ENCODE data around the gene HOXB7. TPM values are rescaled to one million over a fixed set of nuclear protein-coding genes. Genes with fewer than 3 reads are reported as not detected.

HOXB7 gene
- total and polyA plus RNA-seq, 10 of the 15 experiments (the other 5 are each of a cell fraction or from before 2014, with no cell fraction given): 2.8 to 7.4 (median 4.2) TPM

DNA sequence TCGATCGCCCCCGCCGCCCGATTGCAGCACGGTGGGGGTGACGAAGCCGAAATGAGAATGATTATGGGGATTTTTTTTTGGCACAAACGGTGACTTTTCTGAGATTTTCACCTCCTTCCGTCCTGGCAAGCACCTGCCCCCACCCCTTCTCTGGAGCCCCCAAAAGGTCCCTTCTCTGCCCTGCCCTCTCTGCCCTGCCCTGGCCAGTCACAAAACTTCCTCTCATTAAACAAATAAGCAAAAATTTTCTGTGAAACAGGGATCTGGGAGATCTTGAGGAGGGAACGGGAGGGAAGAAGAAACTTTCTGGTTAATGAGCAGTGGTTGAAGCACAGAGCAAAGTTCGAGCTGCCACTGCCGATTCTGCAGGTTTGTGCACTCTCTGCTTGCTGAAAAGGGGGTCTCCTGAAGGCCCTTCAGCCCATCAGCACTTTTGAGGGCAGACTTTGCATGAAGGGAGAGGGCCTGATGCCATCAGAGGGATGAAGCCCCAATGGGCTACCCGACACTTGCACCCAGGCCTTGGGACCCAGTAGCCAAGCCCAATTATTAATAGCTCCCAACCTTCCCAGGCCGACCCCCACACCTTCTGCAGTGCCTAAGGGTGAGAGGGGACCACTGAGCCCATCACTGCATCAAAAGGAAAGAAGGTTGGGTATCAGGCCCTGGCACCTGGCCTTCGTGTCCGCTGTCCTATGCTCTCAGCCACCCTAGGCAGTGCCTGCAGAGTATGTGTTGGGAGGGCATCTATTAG, 5.3 kb upstream of the HOXB7 start (continued):
- TF ChIP-seq BRCA1 (IDR thresholded peaks at IDR 0.05; ENCODE audit: low read depth, low read length) (no peak), RB1 (IDR thresholded peaks at IDR 0.05; ENCODE audit: borderline replicate concordance) (no peak), CEBPB (IDR thresholded peaks at IDR 0.05; ENCODE audit: borderline replicate concordance in 1 of 2, low read depth in 2 of 2, low read length in 2 of 2) (no peak), TARDBP (IDR thresholded peaks at IDR 0.05; ENCODE audit: borderline replicate concordance) (no peak)
- TF ChIP-seq, protein P1, sequence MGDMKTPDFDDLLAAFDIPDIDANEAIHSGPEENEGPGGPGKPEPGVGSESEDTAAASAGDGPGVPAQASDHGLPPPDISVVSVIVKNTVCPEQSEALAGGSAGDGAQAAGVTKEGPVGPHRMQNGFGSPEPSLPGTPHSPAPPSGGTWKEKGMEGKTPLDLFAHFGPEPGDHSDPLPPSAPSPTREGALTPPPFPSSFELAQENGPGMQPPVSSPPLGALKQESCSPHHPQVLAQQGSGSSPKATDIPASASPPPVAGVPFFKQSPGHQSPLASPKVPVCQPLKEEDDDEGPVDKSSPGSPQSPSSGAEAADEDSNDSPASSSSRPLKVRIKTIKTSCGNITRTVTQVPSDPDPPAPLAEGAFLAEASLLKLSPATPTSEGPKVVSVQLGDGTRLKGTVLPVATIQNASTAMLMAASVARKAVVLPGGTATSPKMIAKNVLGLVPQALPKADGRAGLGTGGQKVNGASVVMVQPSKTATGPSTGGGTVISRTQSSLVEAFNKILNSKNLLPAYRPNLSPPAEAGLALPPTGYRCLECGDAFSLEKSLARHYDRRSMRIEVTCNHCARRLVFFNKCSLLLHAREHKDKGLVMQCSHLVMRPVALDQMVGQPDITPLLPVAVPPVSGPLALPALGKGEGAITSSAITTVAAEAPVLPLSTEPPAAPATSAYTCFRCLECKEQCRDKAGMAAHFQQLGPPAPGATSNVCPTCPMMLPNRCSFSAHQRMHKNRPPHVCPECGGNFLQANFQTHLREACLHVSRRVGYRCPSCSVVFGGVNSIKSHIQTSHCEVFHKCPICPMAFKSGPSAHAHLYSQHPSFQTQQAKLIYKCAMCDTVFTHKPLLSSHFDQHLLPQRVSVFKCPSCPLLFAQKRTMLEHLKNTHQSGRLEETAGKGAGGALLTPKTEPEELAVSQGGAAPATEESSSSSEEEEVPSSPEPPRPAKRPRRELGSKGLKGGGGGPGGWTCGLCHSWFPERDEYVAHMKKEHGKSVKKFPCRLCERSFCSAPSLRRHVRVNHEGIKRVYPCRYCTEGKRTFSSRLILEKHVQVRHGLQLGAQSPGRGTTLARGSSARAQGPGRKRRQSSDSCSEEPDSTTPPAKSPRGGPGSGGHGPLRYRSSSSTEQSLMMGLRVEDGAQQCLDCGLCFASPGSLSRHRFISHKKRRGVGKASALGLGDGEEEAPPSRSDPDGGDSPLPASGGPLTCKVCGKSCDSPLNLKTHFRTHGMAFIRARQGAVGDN (IDR thresholded peaks at IDR 0.05): no peak
- TF ChIP-seq, protein P2, sequence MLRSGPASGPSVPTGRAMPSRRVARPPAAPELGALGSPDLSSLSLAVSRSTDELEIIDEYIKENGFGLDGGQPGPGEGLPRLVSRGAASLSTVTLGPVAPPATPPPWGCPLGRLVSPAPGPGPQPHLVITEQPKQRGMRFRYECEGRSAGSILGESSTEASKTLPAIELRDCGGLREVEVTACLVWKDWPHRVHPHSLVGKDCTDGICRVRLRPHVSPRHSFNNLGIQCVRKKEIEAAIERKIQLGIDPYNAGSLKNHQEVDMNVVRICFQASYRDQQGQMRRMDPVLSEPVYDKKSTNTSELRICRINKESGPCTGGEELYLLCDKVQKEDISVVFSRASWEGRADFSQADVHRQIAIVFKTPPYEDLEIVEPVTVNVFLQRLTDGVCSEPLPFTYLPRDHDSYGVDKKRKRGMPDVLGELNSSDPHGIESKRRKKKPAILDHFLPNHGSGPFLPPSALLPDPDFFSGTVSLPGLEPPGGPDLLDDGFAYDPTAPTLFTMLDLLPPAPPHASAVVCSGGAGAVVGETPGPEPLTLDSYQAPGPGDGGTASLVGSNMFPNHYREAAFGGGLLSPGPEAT (IDR thresholded peaks at IDR 0.05; ENCODE audit: low read depth): no peak

Data from GM12878 (cell line).